GM08714 (cell line): ENCODE measurements around the gene TTLL11.
"Not testable (repeated sequence)": the region's sequence is repeated elsewhere in the genome, so short reads cannot be mapped to it uniquely, and the experiment has no call there.

Experiments
- H3K4me3 ChIP-seq: fragments of 200-500 bp; sonication (Bioruptor generic); 2 replicates; pipeline ENCODE4 v1.5.1; 2014; ENCODE audit warnings: mild to moderate bottlenecking, low read length, inconsistent platforms
- ZNF274 ChIP-seq: IDR thresholded peaks from 2 replicates; pipeline ENCODE4 v1.6.1; 2012; ENCODE audit warnings: mild to moderate bottlenecking, low read depth, low read length

The TTLL11 gene

DNA sequence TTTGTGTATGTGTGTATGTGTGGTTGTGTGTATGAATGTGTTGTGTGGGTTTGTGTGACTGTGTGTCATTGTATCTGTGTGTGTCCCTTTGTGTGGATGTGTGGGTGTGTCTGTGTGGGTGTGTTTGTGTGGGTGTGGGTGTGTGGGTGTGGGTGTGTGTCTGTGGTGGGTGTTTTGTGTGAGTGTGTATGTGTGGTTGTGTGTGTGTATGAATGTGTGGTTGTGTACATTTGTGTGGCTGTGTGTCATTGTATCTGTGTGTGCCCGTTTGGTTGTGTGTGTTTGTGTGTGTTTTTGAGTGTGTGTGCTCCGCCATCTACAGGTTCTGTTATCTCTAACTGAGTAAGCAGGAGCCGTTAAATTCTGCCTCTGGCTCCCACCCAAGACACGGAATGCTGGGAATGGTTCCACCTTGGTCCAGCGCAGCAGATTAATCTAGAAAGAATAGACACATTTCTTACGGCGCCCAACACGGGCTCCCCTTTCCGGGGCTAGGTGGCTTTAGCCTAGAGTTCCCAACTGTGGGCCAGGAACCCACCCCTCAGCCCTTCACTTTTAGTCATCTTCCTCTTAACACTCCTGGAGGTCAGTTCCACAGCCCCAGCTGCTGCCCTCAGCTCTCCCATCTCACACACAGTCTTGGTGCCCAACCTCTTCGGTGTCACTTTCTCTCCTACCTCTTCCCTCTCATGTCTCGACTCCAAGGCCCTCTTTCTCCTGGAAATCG lies 197.1 kb downstream of the TTLL11 start:
- no peak overlapping the region for H3K4me3 ChIP-seq
- no peak for TF ChIP-seq ZNF274

GRCh38 chr9:121895358-121895757 lies 197.8 kb downstream of the TTLL11 start:
- no peak overlapping the region for H3K4me3 ChIP-seq
- no peak for TF ChIP-seq ZNF274

- H3K4me3 ChIP-seq = not testable (repeated sequence)
Measured at GRCh38 chr9:121894380-121894779, 198.7 kb downstream of the TTLL11 start.

- H3K4me3 ChIP-seq = no peak overlapping the region
- TF ChIP-seq ZNF274 = no peak
Measured at GRCh38 chr9:121893786-121894185, 199.3 kb downstream of the TTLL11 start.

DNA sequence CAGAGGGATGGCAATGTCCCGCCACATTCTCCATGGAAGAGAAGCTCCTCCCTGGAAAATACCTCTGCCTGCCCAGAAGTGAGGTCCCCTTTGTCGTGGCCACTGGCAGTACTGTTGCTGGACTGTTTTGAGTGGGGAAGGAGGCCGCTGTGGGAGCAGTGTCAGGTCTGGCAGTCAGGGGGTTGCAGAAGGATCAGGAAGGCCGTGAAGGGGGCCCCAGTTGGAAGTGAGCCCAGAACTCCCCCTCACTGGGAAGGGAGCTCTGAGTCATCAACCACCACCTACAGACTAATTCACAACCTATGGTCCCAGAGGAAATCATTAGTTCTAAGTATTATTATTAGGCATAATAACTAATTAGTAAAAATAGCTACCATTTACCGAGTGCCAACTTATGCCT lies 200.4 kb downstream of the TTLL11 start:
- TF ChIP-seq ZNF274 = no peak
- H3K4me3 ChIP-seq = no peak overlapping the region

DNA sequence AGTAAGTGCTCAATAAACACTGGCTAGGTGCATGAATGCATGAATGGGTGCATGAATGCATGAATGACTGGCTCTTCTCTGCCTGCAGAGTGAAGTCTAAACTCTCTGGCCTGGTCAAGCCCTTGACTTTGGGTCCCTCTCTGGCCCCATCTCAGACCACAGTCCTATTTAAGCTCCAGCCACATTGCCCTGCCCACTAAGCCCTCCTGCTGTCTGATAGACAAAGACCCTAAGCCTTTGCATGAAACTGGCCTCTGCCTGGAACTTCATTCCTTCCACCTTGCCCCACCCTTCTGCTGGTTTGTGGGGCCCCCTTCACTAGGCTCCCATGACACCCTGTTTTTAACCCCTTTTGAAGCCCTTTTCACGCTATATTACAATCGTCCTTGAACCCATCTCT lies 202.4 kb downstream of the TTLL11 start:
- no peak for TF ChIP-seq ZNF274
- H3K4me3 ChIP-seq = no peak overlapping the region

- TF ChIP-seq ZNF274 = no peak
- no peak overlapping the region for H3K4me3 ChIP-seq
Measured at GRCh38 chr9:121889990-121890563, 203.0 kb downstream of the TTLL11 start.

DNA sequence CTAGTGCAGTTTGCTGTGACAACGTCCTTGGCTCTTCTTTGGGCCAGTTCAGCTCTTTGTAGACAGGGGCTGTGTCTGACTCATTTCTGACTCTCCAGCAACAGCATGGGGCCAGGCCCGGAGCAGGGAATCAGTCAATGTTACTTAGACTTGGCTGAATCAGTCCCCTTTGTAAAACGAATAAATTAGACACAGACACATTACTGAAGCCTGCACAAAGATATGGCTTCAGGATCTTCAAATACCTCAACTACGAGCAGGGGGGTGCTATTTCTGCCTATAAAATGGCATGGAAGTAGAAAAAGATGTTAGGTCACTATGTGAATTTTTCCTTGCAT lies 204.7 kb downstream of the TTLL11 start:
- no peak overlapping the region for H3K4me3 ChIP-seq
- no peak for TF ChIP-seq ZNF274

GRCh38 chr9:121887553-121888437 lies 205.3 kb downstream of the TTLL11 start:
- no peak for TF ChIP-seq ZNF274
- no peak overlapping the region for H3K4me3 ChIP-seq

DNA sequence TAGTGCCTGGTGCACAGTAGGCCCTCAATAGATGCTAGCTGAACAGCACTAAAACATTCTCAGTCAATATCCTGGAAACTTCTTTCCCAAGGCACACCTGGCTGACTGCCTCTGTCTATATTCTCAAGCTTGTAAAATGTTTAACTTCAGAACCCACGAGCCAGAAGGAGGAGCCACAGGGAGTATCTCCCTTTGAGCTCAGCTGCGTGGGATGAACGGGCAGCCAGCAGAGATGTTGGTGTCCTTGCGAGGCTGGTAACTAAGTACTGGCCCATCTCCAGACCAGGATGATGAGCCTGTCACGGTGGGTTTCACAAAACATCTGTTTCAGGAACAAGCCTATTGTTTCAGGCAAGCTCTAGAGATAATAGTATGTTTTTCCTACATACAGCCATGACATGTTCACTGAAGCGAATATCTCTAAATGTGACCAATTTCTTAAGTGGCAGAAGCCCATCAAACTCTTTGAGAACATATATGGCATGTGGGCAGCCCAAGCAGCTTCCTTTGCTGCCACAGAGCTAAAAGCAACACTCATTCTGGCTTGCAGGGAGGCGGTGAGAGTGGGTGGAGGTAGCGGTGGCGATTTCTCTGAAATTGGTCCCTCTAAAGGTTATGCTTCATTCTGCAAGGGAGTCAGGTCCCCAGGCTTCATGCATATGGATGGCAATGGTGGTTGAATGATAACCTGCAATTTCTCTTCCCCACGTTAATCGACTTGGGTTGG lies 206.2 kb downstream of the TTLL11 start:
- H3K4me3 ChIP-seq = no peak overlapping the region
- TF ChIP-seq ZNF274 = no peak

DNA sequence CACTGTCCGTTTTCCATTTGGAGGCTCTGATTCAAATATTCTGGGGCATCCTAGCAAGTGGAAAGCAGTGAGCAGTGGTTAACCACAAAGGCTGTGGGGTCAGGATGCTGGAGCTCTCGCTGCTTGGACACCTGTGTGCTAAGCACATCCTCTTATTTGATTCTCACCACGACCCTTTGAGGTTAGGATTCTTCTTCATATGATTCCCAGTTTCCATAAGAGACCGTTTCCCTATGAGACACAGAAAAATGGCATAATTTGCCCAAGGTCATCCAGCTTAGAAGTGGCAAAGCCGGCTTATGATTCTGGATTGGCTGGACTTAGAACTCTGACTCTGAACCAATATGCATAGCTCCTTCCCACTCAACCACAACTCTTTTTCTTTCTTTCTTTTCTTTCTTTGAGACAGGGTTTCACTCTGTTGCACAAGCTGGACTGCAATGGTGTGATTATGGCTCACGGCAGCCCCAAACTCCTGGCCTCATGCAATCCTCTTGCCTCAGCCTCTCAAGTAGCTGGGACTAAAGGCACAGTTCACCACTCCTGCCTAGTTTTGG lies 207.7 kb downstream of the TTLL11 start:
- no peak for TF ChIP-seq ZNF274
- H3K4me3 ChIP-seq = no peak overlapping the region

DNA sequence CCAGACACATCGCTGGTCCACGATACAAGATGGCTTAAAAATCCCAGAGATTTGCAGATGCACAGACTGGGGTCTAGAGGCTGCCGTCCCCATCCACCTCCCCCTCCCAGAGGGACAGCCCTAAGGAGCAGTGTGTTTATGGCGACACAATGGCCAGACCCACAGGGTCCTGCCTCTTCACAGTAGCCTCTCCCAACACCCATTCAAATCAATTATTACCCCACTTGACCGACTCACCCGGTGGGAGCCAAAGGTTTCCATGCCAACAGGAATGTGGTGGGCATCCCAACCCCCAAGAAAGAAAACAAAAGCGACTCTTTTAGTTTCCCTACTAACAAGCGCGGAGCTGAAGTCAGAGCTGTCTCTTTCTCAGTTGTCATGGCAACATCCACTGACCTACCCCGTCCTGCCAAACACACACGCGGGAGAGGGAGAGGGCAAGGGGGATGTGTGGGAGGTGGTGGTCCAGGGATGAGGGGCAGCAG lies 209.0 kb downstream of the TTLL11 start:
- no peak overlapping the region for H3K4me3 ChIP-seq

DNA sequence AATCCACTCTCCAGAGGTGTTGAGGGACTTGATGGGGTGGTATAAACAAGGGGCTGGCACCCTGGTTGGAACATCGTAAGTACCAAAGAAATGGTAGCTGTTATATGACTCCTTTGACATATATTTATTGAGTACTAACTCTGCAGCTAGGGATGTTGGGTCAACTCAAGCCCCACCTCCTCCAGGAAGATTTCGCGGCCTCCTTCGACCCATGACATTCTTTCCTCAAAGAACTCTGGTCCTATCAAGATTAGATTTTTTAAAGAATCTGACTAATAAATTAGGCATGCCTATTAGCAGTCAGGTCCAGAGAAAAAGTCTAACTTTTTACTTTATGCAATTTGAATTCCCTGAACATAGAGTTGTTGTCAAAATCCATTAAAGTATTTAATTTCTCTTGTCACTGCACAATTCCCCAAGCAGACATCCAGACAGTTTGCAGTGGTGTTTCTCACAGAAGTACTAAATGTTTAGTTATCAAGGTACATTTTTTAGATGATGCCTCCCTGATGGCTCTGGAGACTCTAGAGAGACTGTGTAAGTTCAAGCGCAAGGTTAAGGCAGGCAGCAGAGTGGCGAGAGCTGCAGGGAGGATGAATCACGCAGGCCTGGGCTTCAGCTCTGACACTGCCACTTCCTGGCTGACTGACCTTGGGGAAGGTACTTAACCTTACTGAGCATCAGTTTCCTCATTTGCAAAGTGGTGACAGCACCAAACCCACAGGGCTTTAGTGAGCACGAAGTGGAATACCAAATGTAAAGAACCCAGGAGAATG lies 209.6 kb downstream of the TTLL11 start:
- TF ChIP-seq ZNF274 = no peak
- no peak overlapping the region for H3K4me3 ChIP-seq

More for the DNA sequence above, 209.0 kb downstream of the TTLL11 start:
- no peak for TF ChIP-seq ZNF274
